ENCODE data around the gene MCM3AP. TPM values are rescaled to one million over a fixed set of nuclear protein-coding genes. Genes with fewer than 3 reads are reported as not detected.
"Not testable (repeated sequence)": the region's sequence is repeated elsewhere in the genome, so short reads cannot be mapped to it uniquely, and the experiment has no call there.

MCM3AP gene
- total RNA-seq, 1 experiment from 2014 or later: 76.2 TPM

DNA sequence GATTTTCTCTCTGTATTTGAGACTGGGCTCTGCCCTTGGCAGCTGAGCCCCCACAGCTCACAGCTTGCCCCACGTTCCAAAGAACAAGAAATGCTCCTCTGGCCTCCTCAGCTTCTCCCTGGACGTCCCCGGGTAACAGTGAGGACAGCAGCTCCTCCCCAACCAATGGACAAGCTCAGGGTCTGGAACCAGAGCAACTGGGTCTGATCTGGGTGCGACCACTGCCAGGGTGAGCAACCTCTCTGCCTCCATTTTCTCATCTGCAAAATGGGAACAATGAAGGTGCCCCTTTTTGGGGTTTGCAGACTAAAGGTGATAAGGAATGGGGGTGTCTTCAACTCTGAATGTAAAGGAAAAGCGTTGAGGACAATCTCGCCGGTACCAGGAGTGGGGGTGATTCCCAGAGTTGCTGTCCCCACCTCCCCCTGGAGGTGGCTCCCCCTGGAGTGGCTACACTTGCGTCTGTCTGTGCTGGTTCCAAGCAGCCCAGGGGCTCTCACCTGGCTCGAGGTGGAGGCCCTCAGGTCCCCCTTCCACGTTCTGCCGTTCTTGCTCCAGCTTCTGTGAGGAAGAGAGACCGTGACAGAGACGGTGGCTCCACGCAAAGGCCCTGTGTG, 31.4 kb upstream of the MCM3AP start:
- in situ Hi-C loops (cut with HindIII; ENCODE audit: low pct_unique_long_range_greater_than_20kb, low sequenced_read_pairs): no loop called here
- no peak for DNase-seq (ENCODE audit: low read depth)

DNA sequence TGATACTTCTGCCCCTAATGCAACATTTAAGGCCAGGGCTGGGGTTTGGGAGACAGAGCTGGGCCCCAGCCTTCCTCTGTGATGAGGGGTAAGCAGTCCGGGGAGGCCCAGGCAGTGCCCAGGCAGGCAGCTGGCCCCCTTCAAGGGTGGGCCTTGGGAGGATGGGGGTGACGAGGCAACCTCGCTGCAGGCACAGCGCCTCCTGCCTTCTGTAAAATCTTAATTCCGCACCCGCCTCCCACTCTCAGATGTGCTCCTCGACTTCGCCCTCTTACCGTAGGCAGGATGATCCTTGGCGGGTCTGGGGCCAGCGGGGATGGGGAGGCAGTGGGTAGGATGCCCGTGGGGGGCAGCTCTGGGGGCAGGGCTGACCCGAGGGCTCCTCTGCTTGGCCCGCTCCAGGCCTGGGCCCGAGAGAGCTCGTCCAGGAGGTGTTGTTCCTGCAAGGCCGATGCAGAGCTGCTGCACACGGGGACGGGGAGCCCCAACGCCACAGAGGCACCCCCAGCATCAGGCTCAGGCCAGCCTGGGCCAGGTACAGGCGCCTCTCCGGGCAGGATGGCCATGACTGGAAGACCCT, 29.1 kb upstream of the MCM3AP start:
- no peak for DNase-seq (ENCODE audit: low read depth)
- in situ Hi-C loops (cut with HindIII; ENCODE audit: low pct_unique_long_range_greater_than_20kb, low sequenced_read_pairs): no loop called here

- in situ Hi-C loops (cut with HindIII; ENCODE audit: low pct_unique_long_range_greater_than_20kb, low sequenced_read_pairs): no loop called here
- no peak for DNase-seq (ENCODE audit: low read depth)
Observed at GRCh38 chr21:46312949-46313348, 27.5 kb upstream of the MCM3AP start.

GRCh38 chr21:46311568-46311967, 26.2 kb upstream of the MCM3AP start:
- no peak for DNase-seq (ENCODE audit: low read depth)
- in situ Hi-C loops (cut with HindIII; ENCODE audit: low pct_unique_long_range_greater_than_20kb, low sequenced_read_pairs): no loop called here

DNA sequence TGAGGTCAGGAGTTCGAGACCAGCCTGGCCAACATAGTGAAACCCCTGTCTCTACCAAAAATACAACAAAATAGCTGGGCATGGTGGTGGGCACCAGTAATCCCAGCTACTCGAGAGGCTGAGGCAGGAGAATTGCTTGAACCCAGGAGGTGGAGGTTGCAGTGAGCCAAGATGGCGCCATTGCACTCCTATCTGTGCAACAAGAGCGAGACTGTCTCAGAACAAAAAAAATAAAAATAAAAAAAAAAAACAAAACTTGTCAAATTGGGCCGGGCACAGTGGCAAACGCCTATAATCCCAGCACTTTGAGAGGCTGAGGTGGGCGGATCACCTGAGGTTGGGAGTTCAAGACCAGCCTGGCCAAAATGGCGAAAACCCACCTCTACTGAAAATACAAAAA, 24.8 kb upstream of the MCM3AP start:
- DNase-seq (ENCODE audit: low read depth); in situ Hi-C loops (cut with HindIII; ENCODE audit: low pct_unique_long_range_greater_than_20kb, low sequenced_read_pairs): not testable (repeated sequence)

GRCh38 chr21:46308431-46308830, 23.0 kb upstream of the MCM3AP start:
- in situ Hi-C loops (cut with HindIII; ENCODE audit: low pct_unique_long_range_greater_than_20kb, low sequenced_read_pairs): no loop called here
- no peak for DNase-seq (ENCODE audit: low read depth)

DNA sequence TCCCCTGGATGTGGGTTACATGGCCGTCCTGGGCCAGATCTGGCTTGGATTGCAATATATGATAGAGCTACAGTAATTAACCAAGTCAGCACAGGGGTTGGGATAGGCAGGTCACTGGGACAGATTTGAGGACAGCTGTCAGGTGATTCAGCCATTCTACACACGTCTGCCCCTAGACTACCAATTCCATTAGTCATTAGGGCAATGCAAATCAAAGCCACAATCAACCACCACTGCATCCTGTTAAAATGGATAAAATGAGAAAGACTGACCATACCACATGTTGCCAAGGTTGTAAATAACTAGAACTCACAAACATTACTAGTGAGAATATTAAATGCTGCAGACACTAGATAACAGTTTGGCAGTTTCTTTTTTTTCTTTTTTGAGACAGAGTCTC, 22.2 kb upstream of the MCM3AP start:
- in situ Hi-C loops (cut with HindIII; ENCODE audit: low pct_unique_long_range_greater_than_20kb, low sequenced_read_pairs): no loop called here
- DNase-seq (ENCODE audit: low read depth): peak; percentile 30

DNA sequence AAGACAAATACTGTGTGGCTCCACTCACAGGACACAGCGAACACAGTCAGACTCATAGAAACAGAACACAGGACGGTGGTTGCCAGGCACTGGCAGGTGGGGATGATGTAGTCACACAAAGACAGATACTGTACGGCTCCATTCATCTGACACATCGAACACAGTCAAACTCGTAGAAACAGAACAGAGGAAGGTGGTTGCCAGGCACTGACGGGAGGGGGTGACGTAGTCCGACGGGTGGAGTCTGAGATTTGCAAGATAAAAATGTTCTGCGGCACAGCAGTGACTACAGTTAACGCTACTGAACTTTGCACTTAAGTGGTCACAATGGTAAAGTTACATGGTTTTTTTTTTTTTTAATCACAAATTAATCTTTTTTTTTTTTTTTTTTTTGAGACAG, 19.5 kb upstream of the MCM3AP start:
- in situ Hi-C loops (cut with HindIII; ENCODE audit: low pct_unique_long_range_greater_than_20kb, low sequenced_read_pairs): no loop called here

DNA sequence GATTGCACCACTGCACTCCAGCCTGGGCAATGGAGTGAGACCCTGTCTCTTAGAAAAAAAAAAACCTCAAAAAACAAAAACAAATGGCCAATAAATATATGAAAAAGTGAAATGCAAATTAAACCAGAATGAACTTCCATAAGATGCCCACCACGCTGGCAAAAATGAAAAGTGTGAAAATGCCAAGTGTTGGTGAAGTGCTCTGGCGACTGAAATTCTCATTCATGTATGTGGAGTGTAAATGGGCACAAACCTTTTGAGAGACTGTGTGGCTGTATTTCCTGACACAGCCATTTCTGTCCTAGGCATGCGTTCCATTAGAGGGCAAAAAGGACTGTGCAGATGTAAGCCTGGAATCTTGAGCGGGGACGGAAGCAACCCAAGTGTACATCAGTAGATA, 19.0 kb upstream of the MCM3AP start:
- no peak for DNase-seq (ENCODE audit: low read depth)
- in situ Hi-C loops (cut with HindIII; ENCODE audit: low pct_unique_long_range_greater_than_20kb, low sequenced_read_pairs): no loop called here

More for the DNA sequence above, 19.5 kb upstream of the MCM3AP start:
- DNase-seq (ENCODE audit: low read depth): no peak

DNA sequence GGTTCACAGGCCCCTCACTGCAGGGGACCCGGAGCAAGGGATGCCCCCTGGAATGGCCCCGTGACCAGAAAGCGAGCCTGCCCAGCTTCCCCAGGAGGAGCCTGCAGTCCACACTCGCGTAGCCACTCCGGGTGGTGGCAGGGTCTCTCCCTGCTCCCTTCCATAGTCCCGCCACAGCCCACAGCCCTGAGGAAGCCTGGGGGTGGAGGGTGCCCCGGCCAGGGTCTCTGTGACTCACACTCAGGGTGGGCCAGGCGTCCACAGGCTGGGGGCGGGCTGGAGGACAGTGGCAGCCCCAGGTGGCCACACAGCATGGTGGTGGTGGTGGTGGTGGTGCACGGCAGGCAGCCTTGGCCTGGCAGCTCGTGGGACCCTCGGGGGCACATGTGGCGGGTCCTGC, 16.3 kb upstream of the MCM3AP start:
- DNase-seq (ENCODE audit: low read depth): no peak
- in situ Hi-C loops (cut with HindIII; ENCODE audit: low pct_unique_long_range_greater_than_20kb, low sequenced_read_pairs): no loop called here

DNA sequence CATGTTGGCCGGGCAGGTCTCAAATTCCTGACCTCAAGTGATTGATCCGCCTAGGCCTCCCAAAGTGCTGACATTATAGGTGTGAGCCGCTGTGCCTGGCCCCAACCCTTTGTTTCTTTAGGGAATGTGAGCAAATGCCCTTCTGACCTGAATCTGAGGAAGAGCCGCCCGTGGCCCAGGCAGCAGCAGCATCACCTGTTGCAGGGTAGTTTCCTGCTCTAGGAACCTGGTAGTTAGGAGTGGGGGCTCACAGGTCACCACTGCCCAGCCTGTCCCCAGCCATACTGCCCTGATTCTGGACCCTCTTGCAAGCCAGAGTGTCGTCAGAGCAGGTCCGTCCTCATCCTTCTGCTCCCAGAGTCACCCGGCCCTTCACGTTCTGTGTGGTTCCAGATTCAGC, 13.8 kb upstream of the MCM3AP start:
- in situ Hi-C loops (cut with HindIII; ENCODE audit: low pct_unique_long_range_greater_than_20kb, low sequenced_read_pairs): no loop called here
- DNase-seq (ENCODE audit: low read depth): no peak

DNA sequence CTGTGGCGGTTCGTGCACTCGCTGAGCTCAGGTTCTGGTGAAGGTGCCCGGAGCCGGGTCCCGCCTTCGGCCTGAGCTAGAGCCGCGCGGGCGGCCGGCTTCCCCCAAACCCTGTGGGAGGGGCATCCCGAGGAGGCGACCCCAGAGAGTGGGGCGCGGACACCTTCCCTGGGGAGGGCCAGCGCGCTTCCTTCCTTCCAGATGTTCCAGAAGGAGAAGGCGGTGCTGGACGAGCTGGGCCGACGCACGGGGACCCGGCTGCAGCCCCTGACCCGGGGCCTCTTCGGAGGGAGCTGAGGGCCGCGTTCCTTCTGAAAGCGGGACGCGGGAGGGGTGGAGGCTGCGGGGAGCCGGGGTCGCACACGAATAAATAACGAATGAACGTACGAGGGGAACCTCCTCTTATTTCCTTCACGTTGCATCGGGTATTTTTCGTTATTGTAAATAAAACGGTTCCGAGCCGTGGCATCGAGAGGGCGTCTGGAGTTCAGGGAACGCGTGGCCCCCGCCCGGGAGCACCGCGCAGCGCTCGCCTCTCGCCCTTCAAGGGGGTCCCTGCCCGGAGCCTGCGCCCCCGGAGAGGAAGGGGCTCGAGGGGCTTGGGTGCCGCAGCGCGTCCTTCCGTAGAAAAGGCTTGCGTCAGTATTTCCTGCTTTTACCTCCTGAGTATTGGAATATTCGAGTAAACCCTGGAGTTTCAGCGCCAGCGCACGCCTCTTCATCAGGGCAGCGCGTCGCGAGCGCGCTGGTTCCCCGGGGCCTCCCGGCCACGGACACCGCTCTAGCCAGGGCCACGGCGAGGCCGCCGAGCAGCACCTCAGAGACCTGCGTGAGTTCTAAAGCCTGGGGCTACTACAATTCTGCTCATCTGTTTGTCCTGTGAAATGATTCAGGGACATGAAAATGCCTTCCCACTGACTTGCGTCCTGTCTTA, 12.2 kb upstream of the MCM3AP start:
- in situ Hi-C loops (cut with HindIII; ENCODE audit: low pct_unique_long_range_greater_than_20kb, low sequenced_read_pairs): no loop called here
- DNase-seq (ENCODE audit: low read depth): no peak

GRCh38 chr21:46295996-46296752, 10.8 kb upstream of the MCM3AP start:
- DNase-seq (ENCODE audit: low read depth): no peak
- in situ Hi-C loops (cut with HindIII; ENCODE audit: low pct_unique_long_range_greater_than_20kb, low sequenced_read_pairs): no loop called here

GRCh38 chr21:46295177-46295770, 9.9 kb upstream of the MCM3AP start:
- DNase-seq (ENCODE audit: low read depth): no peak
- in situ Hi-C loops (cut with HindIII; ENCODE audit: low pct_unique_long_range_greater_than_20kb, low sequenced_read_pairs): no loop called here

DNA sequence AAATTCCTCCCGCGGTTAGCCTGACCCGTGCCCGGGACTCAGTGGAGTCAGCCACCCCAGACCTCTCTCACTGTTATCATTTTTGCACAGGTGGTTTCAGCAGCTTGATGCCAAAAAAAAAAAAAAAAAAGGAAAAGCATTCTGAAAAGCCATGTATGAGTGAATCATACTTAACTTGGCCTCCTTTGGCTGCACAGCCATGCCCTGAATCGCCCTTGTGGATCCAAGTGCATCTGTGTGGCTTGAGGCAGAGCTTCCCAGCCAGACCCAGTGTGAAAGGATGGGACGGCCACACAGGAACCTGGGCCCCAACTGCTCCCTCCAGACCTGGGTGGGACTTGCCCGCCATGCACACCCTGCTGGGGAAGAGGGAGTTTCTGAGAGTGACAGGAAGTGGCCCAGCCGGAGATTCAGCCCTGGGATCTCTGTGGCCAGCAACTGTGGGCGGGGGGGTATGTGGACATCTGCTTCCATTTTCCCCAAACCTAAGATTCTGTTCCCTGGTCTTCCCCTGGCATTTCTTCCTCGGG, 9.3 kb upstream of the MCM3AP start:
- peak; percentile 87 for DNase-seq (ENCODE audit: low read depth)
- in situ Hi-C loops (cut with HindIII; ENCODE audit: low pct_unique_long_range_greater_than_20kb, low sequenced_read_pairs): no loop called here

DNA sequence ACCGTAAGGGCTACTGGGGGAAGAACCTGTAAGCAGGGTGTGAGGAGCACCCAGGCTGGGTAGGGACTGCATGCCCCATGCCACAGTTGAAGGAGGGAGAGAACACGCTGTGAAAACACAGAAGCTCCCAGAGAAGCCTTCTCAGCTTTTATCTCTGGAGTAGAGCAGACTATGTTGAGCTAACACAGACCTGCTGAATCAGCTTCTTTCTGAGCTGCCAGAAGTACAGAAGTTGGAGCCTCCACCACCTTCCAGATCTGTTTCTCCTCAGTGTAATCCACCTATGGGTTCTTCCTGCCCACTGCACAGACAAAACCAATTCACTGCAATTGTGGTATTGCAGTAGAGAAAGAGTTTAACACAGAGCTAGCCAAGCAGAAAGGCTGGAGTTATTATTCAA, 6.2 kb upstream of the MCM3AP start:
- in situ Hi-C loops (cut with HindIII; ENCODE audit: low pct_unique_long_range_greater_than_20kb, low sequenced_read_pairs): no loop called here
- no peak for DNase-seq (ENCODE audit: low read depth)

GRCh38 chr21:46289655-46290179, 4.3 kb upstream of the MCM3AP start:
- DNase-seq (ENCODE audit: low read depth): no peak
- in situ Hi-C loops (cut with HindIII; ENCODE audit: low pct_unique_long_range_greater_than_20kb, low sequenced_read_pairs): no loop called here

DNA sequence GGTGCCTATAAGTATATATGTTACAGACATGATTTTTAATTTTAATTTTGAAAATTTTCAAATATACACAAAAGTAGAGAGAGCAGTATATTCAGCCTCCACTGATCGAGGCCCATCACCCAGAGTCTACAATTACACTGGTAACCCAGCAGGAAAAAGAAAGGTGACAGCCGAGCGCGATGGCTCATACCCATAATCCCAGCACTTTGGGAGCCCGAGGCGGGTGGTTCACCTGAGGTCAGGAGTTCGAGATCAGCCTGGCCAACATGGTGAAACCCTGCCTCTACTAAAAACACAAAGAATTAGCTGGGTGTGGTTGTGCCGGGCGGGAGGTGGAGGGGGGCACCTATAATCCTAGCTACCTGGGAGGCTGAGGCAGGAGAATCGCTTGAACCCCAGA, 2.1 kb upstream of the MCM3AP start:
- in situ Hi-C loops (cut with HindIII; ENCODE audit: low pct_unique_long_range_greater_than_20kb, low sequenced_read_pairs): no loop called here
- no peak for DNase-seq (ENCODE audit: low read depth)
